GM23338 (cell line): Measurements from ENCODE around the gene ETV5. TPM values are rescaled to one million over a fixed set of nuclear protein-coding genes. Genes with fewer than 3 reads are reported as not detected.

Source experiments
- ATAC-seq: fragments of 200-7000 bp; cut with Tn5 transposase; 3 replicates; pipeline ENCODE4 v1.9.1; 2020
- DNase-seq: peaks from one replicate; pipeline ENCODE4 v3.0.0-alpha.2; 2015; ENCODE audit warnings: low spot score
- H2AFZ ChIP-seq: fragments of 200-600 bp; sonication (generic); 2 replicates; pipeline ENCODE4 v1.8.0; 2016; ENCODE audit warnings: antibody characterized with exemption, mild to moderate bottlenecking, moderate library complexity
- H3F3A ChIP-seq: fragments of 200-600 bp; sonication (generic); replicated peaks from 2 replicates; pipeline ENCODE4 v1.8.0; 2017; ENCODE audit warnings: antibody characterized with exemption, mixed run types, low read depth
- H3K27ac ChIP-seq: fragments of 200-600 bp; sonication (generic); 2 replicates; pipeline ENCODE4 v1.6.1; 2016; ENCODE audit warnings: low read depth
- H3K27me3 ChIP-seq: fragments of 200-600 bp; sonication (generic); 2 replicates; pipeline ENCODE4 v1.8.0; 2016; ENCODE audit warnings: mild to moderate bottlenecking, mixed run types, moderate library complexity; ENCODE audit not compliant: insufficient read depth
- H3K36me3 ChIP-seq: fragments of 200-600 bp; sonication (generic); 2 replicates; pipeline ENCODE4 v1.8.0; 2016; ENCODE audit warnings: mild to moderate bottlenecking; ENCODE audit not compliant: insufficient read depth
- H3K4me1 ChIP-seq: fragments of 200-600 bp; sonication (generic); 2 replicates; pipeline ENCODE4 v1.8.0; 2016; ENCODE audit warnings: mild to moderate bottlenecking, moderate library complexity; ENCODE audit not compliant: insufficient read depth
- H3K4me2 ChIP-seq: fragments of 200-600 bp; sonication (generic); 2 replicates; pipeline ENCODE4 v1.7.1; 2017; ENCODE audit warnings: mixed run types
- H3K4me3 ChIP-seq: fragments of 200-600 bp; sonication (generic); 2 replicates; pipeline ENCODE4 v1.6.1; 2016; ENCODE audit warnings: mixed run types
- H3K79me2 ChIP-seq: fragments of 200-600 bp; sonication (generic); replicated peaks from 2 replicates; pipeline ENCODE4 v1.8.0; 2017; ENCODE audit warnings: mild to moderate bottlenecking; ENCODE audit not compliant: insufficient read depth
- H3K9me2 ChIP-seq: fragments of 200-600 bp; sonication (generic); 2 replicates; pipeline ENCODE4 v1.8.0; 2017; ENCODE audit not compliant: insufficient read depth
- H4K20me1 ChIP-seq: fragments of 200-600 bp; sonication (generic); replicated peaks from 2 replicates; pipeline ENCODE4 v1.8.0; 2017; ENCODE audit warnings: mild to moderate bottlenecking; ENCODE audit not compliant: insufficient read depth
- H3K27ac Mint-ChIP-seq: 2 replicates; pipeline ENCODE4 v1.8.0; 2020; ENCODE audit warnings: inconsistent platforms, mild to moderate bottlenecking, moderate library complexity, mixed read lengths
- H3K27me3 Mint-ChIP-seq: 3 replicates; pipeline ENCODE4 v1.8.0; 2022; ENCODE audit warnings: low read depth, mild to moderate bottlenecking, moderate library complexity, mixed read lengths, inconsistent platforms; ENCODE audit not compliant: insufficient read depth, poor library complexity
- H3K36me3 Mint-ChIP-seq: 3 replicates; pipeline ENCODE4 v1.8.0; 2021; ENCODE audit warnings: low read depth, mild to moderate bottlenecking, inconsistent platforms, moderate library complexity, mixed read lengths
- H3K4me1 Mint-ChIP-seq: 3 replicates; pipeline ENCODE4 v1.8.0; 2020; ENCODE audit warnings: mild to moderate bottlenecking, inconsistent platforms, mixed read lengths
- H3K4me3 Mint-ChIP-seq: 3 replicates; pipeline ENCODE4 v1.8.0; 2021; ENCODE audit warnings: moderate library complexity, mild to moderate bottlenecking, inconsistent platforms, mixed read lengths
- H3K9me3 Mint-ChIP-seq: 3 replicates; pipeline ENCODE4 v1.8.0; 2020; ENCODE audit warnings: moderate library complexity, mild to moderate bottlenecking, inconsistent platforms, mixed read lengths
- CREB1 ChIP-seq: fragments of 250-450 bp; sonication (Bioruptor Pico); IDR thresholded peaks from 2 replicates; pipeline ENCODE4 v1.5.0; 2020; ENCODE audit warnings: low read depth, mild to moderate bottlenecking, moderate library complexity
- CTCF ChIP-seq, 2 experiments: fragments of 200-600 bp in 1 of 2; sonication (generic) in 1 of 2; conservative IDR thresholded peaks; 2 replicates each; pipeline versions ENCODE4 v1.5.1 to v1.6.1; 2016 to 2017; ENCODE audit warnings: antibody characterized with exemption in 2 of 2, low read depth in 2 of 2, mild to moderate bottlenecking in 2 of 2, moderate library complexity in 1 of 2
- ETS1 ChIP-seq: IDR thresholded peaks from 2 replicates; pipeline ENCODE4 v1.6.1; 2016; ENCODE audit warnings: antibody characterized with exemption
- EZH2 ChIP-seq: fragments of 200-600 bp; sonication (generic); IDR thresholded peaks from one replicate; pipeline ENCODE4 v1.8.0; 2017; ENCODE audit warnings: antibody characterized with exemption, mild to moderate bottlenecking, low read depth; ENCODE audit not compliant: unreplicated experiment
- EZH2phosphoT487 ChIP-seq: fragments of 200-600 bp; sonication (generic); IDR thresholded peaks from one replicate; pipeline ENCODE4 v1.8.1; 2018; ENCODE audit warnings: antibody characterized with exemption; ENCODE audit not compliant: unreplicated experiment
- JUNB ChIP-seq: IDR thresholded peaks from one replicate; pipeline ENCODE4 v1.6.1; 2016; ENCODE audit warnings: antibody characterized with exemption; ENCODE audit not compliant: unreplicated experiment
- NANOG ChIP-seq: IDR thresholded peaks from 2 replicates; pipeline ENCODE4 v1.6.1; 2016; ENCODE audit warnings: antibody characterized with exemption, borderline replicate concordance
- POLR2AphosphoS5 ChIP-seq: IDR thresholded peaks from 2 replicates; pipeline ENCODE4 v1.6.1; 2016; ENCODE audit warnings: antibody characterized with exemption, low read depth
- REST ChIP-seq: IDR thresholded peaks from one replicate; pipeline ENCODE4 v1.6.1; 2018; ENCODE audit warnings: antibody characterized with exemption; ENCODE audit not compliant: unreplicated experiment
- STAT1 ChIP-seq: IDR thresholded peaks from one replicate; pipeline ENCODE4 v1.6.1; 2016; ENCODE audit warnings: antibody characterized with exemption; ENCODE audit not compliant: unreplicated experiment
- ZNF114 ChIP-seq: fragments of 250-450 bp; sonication (Bioruptor Pico); IDR thresholded peaks from 2 replicates; pipeline ENCODE4 v1.5.0; 2020; ENCODE audit warnings: mild to moderate bottlenecking, moderate library complexity
- ZNF331 ChIP-seq: fragments of 250-450 bp; sonication (Bioruptor Pico); IDR thresholded peaks from 2 replicates; pipeline ENCODE4 v1.5.0; 2020; ENCODE audit warnings: low read depth, mild to moderate bottlenecking, moderate library complexity
- ZNF462 ChIP-seq: fragments of 250-450 bp; sonication (Bioruptor Pico); IDR thresholded peaks from 2 replicates; pipeline ENCODE4 v1.5.0; 2020; ENCODE audit warnings: mild to moderate bottlenecking, moderate library complexity
- polyA plus RNA-seq: library from polyadenylated mRNA; unstranded; fragments of >200 nt; fragmentation: Nextera tagmentation; extraction: Ambion mirVana; gene quantifications from 2 replicates; pipeline ENCODE4 v1.2.1, GENCODE V29; 2016
- total RNA-seq: library from RNA; depleted of rRNA; stranded (reverse); fragments of >200 nt; shearing (Covaris generic); gene quantifications from 2 replicates; pipeline ENCODE4 v1.2.3, GENCODE V29; 2014

ETV5 gene
- total and polyA plus RNA-seq, 2 experiments from 2014 or later, result 33.5 to 57.1 TPM

- TF ChIP-seq STAT1, result no peak
- TF ChIP-seq ZNF462, result no peak
- TF ChIP-seq EZH2, result no peak
- no peak for TF ChIP-seq NANOG
- TF ChIP-seq POLR2AphosphoS5, result no peak
- TF ChIP-seq JUNB, result no peak
- no peak for TF ChIP-seq ZNF114 (CRISPR knock-in tag)
- TF ChIP-seq CREB1, result no peak
- no peak for TF ChIP-seq ETS1
- TF ChIP-seq EZH2phosphoT487, result no peak
- no peak for TF ChIP-seq CTCF (conservative IDR thresholded peaks at IDR 0.05; ENCODE audit: low read depth in 2 of 2)
- TF ChIP-seq REST, result no peak
- TF ChIP-seq ZNF331 (CRISPR knock-in tag), result no peak
- Mint-ChIP-seq H3K4me3 (no peak overlapping the region; the same call in 2 of the 3 replicates), H3K36me3 (no peaks in the 10 kb centered on the region), H3K9me3 (no peaks in the 10 kb centered on the region), H3K27ac (no peak overlapping the region), H3K27me3 (peaks cover 14% of the 10 kb centered on the region), H3K4me1 (peaks cover 58% of the 10 kb centered on the region)
- Histone ChIP-seq H3K27me3 (no peaks in the 10 kb centered on the region; the same call in 1 of the 2 replicates), H3K36me3 (no peaks in the 10 kb centered on the region), H3K4me2 (0 out of 2 replicates have a peak overlapping the region, but pooled peaks have one; percentile 1), H3K9me2 (no peaks in the 10 kb centered on the region), H3K4me3 (no peak overlapping the region), H3K27ac (no peak overlapping the region), H2AFZ (no peak overlapping the region), H3K4me1 (peaks cover 47% of the 10 kb centered on the region), H4K20me1 (no peaks in the 10 kb centered on the region), H3F3A (no peaks in the 10 kb centered on the region), H3K79me2 (no peaks in the 10 kb centered on the region)
- peak; percentile 15; the same call in 1 of the 3 replicates for ATAC-seq
- peak; percentile 29 for DNase-seq
These were observed 14.1 kb upstream of the ETV5 start for GRCh38 chr3:186123012-186123411.
